Renal cortex interstitium (tissue), 11 donors: ENCODE data around the gene CUL3. TPM values are rescaled to one million over a fixed set of nuclear protein-coding genes. Genes with fewer than 3 reads are reported as not detected.
"Not testable (repeated sequence)": the region's sequence is repeated elsewhere in the genome, so short reads cannot be mapped to it uniquely, and the experiment has no call there.

Source experiments
- DNase-seq, 11 donors: peaks; one replicate each; pipeline ENCODE4 v3.0.0-alpha.2; 2013; ENCODE audit warnings: low read depth in 9 of 11, low spot score in 4 of 11; ENCODE audit errors: extremely low read depth in 1 of 11
- polyA plus RNA-seq, 3 donors: library from polyadenylated mRNA; unstranded; fragments of 120-200 nt; gene quantifications; one replicate each; pipeline ENCODE4 v1.2.1, GENCODE V29; 2013; ENCODE audit not compliant: insufficient read length in 3 of 3

The CUL3 gene
- polyA plus RNA-seq, 3 donors = 99.4 to 147 (median 116) TPM

- no peak for DNase-seq
Measured at GRCh38 chr2:224560549-224560948, 24.6 kb downstream of the CUL3 start.

- no peak for DNase-seq
Measured at GRCh38 chr2:224557610-224558009, 27.6 kb downstream of the CUL3 start.

DNA sequence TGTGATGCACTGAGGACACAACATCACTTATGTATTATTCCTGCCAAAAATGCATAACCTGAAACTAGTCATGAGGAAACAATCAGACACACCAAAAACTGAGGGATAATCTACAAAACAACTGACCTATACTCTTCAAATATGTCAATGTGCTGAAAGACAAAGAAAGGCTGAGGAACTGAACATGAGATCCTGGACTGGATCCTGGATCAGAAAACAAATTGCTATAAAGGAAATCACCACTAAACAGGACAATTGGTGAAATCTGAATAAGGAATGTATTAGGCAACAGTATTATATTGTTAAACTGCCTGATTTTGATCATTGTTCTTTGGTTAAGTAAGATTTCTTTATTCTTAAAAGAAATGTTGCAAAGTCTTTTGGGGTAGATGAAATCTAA lies 28.8 kb downstream of the CUL3 start:
- DNase-seq = no peak

GRCh38 chr2:224555823-224556366 lies 29.3 kb downstream of the CUL3 start:
- no peak for DNase-seq

DNA sequence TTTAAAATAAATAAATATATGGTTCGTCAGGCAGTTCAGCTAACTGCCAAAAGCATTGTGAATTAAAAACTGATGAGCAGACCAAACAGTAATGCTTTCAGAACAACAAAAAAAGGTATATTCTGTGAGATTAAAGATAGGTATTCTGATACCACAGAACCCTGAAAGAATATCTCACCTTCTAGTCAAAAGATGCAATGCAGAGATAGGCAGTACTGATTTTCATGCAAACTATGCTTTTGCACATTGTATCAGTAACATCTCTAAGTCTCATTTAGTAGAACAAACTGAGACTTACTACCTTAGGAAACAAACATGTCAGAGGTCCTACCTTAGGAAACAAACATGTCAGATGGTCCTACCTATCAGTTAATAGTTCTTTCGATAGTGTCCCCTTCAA lies 32.4 kb downstream of the CUL3 start:
- no peak for DNase-seq

- DNase-seq = no peak
Measured at GRCh38 chr2:224551693-224552092, 33.5 kb downstream of the CUL3 start.

- DNase-seq = no peak
Measured at GRCh38 chr2:224546926-224547325, 38.2 kb downstream of the CUL3 start.

DNA sequence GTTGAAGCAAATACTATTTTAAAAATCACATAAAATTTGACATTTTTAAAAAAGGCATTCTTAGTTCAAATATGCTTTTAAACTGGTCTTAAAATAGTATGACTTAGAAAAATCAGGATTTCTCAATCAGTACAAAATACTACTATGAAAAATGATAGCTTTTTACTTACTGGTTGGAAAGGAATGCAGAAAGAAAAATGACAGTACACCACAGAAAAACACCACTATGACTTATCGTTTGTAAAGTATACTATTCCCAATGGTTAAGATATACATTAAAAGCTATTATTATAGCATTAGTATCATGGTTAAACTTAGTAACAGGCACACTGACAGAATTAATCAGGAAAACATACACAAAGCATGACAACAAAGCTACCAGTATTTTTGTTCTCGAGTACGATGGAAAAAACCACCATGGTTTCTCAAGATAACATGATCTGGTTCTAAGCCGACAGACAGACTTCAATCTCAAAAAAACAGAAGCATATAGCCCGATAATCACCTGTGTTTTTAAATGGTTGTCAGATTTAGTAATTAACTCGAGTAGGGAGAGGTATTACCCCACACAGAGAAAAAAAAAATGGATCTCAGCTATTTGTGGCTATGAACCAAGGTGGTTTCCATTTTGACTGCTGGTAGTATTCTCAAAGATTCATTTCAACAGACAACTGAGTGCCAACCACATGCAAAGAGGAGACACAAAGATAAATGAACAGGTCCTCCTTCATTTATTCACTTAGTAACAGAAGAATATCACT lies 39.1 kb downstream of the CUL3 start:
- DNase-seq = no peak

- no peak for DNase-seq
Measured at GRCh38 chr2:224543939-224544338, 41.2 kb downstream of the CUL3 start.

DNA sequence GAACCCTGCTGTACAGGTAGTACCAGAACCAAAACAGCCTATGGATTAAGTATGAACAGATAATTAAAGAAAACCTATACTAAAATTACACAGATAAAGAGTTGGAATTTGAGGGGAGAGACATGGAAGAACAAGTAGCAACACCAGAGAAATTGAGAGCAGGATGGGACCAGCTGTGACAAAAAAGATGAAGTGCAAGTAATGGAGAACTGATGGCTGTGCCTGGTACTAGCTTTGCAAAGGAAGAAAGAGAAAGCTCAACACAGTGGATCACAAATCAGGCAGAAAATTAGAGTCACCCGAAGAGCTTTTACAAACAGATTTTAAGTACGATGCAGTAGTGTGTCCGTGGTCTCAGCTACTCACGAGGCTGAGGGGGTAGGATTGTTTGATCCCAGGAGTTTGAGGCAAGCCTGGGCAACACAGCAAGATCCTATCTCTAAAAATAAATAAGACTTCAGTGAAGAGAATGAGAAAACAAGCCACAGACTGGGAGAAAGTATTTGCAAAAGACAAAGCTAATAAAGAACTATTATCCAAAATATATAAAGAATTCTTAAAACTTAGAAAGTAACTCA lies 46.5 kb downstream of the CUL3 start:
- no peak for DNase-seq

DNA sequence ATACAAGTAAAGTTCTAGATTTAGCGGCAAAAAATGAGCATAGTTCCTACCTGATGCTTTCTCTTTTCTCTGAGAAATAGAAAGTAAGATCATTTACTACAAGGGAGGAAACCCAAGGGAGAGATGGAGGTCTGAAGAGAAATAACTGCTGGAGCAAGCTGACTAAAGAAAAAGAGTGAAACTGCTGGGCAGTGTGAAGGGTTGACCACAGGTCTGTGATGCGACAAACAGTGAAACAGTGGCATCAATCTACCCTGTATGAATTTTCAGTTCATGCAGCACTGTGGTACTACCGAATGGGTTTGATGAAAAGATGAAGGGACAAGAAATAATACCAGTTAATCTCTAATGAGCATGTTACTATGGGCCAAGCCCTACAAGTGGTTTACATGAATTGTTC lies 52.2 kb downstream of the CUL3 start:
- DNase-seq = no peak

DNA sequence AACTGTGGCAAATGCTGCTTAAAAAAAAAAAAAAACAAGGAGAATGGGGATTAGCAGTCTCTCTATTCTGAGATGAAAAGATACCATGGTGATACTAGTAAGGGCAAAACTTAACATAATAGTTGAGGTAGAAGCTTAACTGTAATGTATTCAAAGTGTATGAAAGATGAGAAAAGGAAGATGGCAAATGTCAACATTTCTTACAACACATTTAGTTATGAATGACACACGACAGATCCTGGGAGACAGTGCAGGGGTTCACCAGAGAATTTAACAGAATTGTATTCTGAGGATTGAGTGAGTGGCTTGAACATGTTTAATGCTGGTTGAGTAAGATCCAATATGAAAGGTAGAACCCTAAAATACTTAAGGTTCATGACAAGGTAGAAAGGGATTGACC lies 52.7 kb downstream of the CUL3 start:
- no peak for DNase-seq

DNA sequence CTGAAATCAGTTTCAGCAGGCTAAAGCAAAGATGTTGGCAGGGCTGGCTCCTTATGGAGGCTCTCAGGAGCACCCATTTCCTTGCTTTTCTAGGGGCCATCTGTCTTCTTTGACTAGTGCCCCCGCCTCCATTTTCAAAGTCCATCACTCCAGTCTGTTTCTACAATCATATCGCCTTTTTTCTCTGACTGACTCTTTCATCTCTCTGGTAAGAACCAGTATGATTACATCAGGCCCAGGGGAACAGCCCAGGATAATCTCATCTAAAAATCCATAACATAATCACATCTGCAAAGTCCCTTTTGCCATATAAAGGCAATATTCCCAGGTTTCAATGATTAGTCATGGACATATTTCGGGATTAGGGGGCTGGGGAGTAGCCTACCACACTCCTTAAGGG lies 57.0 kb downstream of the CUL3 start:
- no peak for DNase-seq

GRCh38 chr2:224525774-224526173 lies 59.4 kb downstream of the CUL3 start:
- no peak for DNase-seq

DNA sequence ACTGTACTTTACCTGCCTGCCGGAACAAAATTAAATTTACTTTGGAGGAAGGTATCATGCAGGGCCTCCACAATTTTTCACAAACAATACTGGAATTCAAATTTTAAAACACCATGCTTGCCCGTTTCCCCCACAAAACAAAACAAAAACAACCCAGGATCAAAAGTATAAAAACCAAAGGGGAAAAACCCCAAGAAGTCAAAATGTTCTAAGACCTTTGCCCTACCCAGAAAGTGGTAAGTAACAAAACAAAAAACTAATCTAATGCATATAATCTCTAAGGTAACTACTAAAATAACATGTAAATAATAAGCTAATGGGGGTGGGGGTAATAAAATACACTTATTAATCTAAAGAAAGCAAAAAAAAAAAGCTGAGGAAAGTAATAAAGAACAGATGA lies 60.5 kb downstream of the CUL3 start:
- DNase-seq = no peak

GRCh38 chr2:224523626-224524577 lies 61.3 kb downstream of the CUL3 start:
- no peak for DNase-seq

GRCh38 chr2:224522483-224522882 lies 62.7 kb downstream of the CUL3 start:
- not testable (repeated sequence) for DNase-seq

- no peak for DNase-seq
Measured at GRCh38 chr2:224520064-224520463, 65.1 kb downstream of the CUL3 start.

GRCh38 chr2:224518806-224519580 lies 66.2 kb downstream of the CUL3 start:
- no peak for DNase-seq
